GM20000 (cell line): Measurements from ENCODE around the gene CLDN11.

Source experiments
- DNase-seq: peaks from one replicate; pipeline ENCODE4 v3.0.0; 2012; ENCODE audit warnings: low spot score
- TF ChIP-seq, protein P1 (sequence below): IDR thresholded peaks from 2 replicates; pipeline ENCODE4 v1.5.1; 2012; ENCODE audit warnings: mild to moderate bottlenecking, control low read depth; ENCODE audit errors: extremely low read depth, missing control alignments

CLDN11 gene

DNA sequence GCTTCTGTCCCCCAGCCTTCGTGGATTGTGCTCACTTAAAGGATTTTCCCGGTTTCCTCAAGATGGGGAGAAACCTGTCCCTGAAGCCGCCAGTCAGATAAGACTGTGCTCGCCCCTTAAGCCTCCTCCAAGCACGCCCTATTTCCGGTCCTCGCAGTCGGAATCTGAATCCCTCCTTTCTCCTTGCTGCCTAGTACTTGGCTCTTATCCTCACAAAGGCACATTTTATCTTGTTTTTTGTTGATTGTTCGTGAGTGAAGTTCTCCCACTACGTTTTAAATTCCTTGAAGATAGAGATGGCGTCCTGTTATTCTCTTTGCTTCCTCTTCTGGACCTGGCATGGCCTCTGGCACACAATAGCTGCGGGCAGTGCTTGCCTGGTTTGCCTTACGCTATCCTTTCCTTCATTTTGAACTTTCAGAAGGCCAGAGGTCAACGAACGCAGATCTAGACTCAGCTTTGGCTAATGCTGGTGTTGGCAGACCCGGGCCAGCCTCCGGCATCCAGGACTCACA is 1.7 kb downstream of the CLDN11 start:
- DNase-seq = no peak
- TF ChIP-seq, protein P1, sequence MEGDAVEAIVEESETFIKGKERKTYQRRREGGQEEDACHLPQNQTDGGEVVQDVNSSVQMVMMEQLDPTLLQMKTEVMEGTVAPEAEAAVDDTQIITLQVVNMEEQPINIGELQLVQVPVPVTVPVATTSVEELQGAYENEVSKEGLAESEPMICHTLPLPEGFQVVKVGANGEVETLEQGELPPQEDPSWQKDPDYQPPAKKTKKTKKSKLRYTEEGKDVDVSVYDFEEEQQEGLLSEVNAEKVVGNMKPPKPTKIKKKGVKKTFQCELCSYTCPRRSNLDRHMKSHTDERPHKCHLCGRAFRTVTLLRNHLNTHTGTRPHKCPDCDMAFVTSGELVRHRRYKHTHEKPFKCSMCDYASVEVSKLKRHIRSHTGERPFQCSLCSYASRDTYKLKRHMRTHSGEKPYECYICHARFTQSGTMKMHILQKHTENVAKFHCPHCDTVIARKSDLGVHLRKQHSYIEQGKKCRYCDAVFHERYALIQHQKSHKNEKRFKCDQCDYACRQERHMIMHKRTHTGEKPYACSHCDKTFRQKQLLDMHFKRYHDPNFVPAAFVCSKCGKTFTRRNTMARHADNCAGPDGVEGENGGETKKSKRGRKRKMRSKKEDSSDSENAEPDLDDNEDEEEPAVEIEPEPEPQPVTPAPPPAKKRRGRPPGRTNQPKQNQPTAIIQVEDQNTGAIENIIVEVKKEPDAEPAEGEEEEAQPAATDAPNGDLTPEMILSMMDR = no peak

DNA sequence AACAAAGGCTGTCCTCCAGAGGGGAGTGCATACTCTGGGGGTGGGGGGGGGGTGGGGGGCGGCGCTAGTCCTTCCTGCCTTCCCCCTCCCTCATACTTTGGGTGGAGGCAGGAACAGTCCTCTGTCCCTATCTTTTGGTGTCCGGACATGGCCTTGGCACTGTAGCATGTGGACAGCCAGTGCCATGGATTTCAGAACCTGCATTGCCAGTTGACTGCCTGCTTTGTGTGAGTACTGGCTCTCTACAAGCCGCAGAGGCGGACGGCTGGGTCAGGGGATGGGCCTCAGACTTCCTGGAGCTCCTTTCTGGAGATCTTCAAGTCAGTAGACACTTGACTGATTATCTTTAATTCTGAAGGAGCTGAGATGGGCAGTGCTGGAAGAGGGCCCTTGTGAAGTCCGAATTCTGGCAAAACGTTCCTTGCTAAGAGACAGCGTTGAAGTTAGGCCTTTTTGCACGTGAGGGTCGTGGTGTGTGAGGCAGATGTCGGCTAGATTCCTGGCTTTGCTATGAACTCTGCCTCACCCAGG is 2.5 kb downstream of the CLDN11 start:
- TF ChIP-seq, protein P1 = no peak
- no peak for DNase-seq

DNA sequence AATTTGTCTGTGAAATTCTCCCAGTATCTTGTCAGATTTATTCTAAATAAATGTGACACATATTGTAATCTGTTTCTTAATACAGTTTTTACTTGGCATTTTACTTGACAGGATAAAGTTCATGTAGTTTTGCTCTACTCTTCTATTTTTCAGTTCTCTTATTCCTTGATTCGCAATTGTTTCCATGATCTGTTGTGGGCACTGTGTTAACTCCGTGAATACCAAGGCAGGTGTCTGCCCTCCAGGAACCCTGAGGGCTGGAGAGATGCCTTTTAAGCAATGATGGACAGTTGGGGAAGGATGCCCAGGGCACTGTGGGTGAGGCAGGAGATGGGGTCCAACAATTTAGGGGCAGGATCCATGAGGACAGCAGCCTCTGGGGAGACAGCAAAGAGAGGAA is 3.1 kb downstream of the CLDN11 start:
- TF ChIP-seq, protein P1 = no peak
- no peak for DNase-seq

DNA sequence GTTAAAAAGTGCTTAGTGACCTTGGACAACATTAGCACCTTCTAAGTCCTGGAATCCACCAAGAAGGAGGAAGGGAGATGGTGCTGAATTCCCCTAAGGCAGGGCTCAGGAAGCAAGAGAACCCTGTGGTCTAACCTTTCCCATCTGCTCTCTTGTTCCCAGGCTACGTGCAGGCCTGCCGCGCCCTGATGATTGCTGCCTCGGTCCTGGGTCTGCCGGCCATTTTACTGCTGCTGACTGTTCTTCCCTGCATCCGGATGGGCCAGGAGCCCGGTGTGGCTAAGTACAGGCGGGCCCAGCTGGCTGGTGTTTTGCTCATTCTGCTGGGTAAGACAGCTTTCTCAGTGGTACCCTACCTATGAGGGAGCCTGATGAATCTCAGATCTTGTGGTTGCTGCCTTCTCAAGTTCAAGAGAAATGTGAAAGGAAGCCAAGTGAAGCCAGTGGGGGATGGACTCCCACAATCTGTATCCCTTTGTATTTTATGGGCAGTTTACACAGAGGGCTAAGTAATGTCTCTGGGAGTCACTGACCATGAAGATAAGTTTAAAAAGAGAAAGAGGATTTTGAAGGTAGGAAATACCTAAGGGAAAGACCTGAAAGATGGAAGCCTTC is 4.4 kb downstream of the CLDN11 start:
- DNase-seq = no peak

DNA sequence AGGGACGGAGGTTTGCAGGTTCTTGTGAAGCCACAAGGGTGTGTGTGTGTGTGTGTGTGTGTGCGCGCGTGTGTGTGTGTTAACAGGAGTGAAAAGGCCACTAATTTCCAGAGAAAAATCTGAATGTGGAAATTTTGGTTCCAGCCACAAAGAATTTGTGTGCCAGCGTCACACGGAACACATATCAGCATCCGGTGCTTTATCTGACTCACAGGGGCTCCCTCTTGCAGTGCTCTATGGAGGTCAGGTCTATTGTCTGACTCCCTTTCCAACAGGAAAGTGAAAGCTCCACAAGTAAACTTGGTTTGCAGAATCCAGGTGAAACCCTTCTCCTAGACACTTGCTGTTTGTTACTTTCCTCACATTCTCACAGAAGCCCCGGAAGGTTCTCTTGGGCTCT is 6.2 kb downstream of the CLDN11 start:
- TF ChIP-seq, protein P1 = no peak
- DNase-seq = no peak

More for the DNA sequence above, 4.4 kb downstream of the CLDN11 start:
- TF ChIP-seq, protein P1 = no peak

DNA sequence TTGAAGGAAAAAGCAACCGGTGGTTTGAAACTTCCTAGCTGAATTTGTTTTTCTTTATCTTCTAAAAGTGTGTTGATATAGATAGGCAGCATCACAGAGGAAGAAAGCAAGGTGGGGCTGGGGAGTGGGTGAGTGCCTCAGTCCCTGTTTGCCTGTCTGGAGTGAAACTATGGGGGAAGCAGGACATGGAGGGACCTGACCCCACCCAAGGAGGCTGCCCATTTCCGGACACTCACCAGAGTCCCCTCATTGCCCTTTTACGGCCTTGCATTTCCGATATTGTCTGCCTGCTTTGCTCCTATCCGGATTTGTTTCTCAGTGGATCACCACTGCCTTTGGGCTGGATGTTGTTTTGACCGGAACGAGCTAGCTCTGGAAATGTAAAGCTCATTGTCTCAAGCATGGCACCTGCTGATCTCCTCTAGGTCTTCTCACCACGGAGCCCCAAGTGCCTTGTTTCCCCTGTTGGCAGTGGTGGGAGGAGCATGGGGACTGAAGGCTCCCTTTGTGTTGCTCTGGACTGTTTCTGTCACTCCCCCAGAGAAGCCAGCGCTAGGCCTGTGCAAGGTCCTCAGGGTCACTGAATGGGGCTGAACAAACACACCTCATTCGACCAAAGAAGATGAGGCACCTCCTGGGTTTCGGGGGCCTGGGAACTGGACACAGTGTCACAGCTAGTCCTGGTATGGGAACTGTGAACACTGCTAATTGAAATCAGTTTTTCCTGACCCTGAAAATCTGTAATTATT is 7.0 kb downstream of the CLDN11 start:
- no peak for DNase-seq
- TF ChIP-seq, protein P1 = no peak

DNA sequence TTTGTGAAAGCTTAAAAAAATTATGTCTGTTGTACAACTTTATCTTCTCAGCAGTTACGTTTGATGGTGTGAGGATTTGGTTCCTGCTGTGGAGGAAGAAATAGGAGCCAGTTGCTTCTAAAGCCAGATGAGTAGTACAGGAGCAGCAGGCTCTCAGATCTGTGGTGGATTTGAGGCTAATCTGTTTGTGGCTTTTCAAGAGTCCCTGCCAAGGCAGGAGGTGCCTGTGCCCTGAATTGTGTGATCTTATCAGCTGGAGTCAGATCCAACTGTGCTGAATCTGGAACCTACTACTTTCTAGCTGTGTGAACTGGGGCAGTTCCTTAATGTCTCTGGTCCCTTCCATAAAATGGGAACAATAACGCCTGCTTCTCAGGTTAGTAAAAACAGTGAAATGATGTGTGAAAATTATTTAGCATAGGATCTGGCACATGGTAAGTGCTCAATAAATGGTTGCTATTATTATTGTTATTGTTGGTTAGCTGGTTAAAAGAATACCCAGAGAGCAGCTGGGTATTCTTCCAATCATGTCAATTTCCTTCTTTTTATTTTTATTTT is 7.7 kb downstream of the CLDN11 start:
- TF ChIP-seq, protein P1 = no peak
- no peak for DNase-seq
